Rectal smooth muscle tissue (tissue), 1 donor: ENCODE results near the gene COL25A1.

Experiments
- H3K27ac ChIP-seq: one replicate; pipeline ENCODE4 v1.7.0; 2013; ENCODE audit warnings: low read depth, low read length, inconsistent platforms
- H3K27me3 ChIP-seq: one replicate; pipeline ENCODE4 v1.7.0; 2013; ENCODE audit warnings: low read length; ENCODE audit not compliant: control insufficient read depth, insufficient read depth
- H3K36me3 ChIP-seq: one replicate; pipeline ENCODE4 v1.7.0; 2013; ENCODE audit warnings: low read length; ENCODE audit not compliant: control insufficient read depth, insufficient read depth
- H3K4me1 ChIP-seq: one replicate; pipeline ENCODE4 v1.7.0; 2013; ENCODE audit warnings: low read length; ENCODE audit not compliant: control insufficient read depth, insufficient read depth
- H3K4me3 ChIP-seq: one replicate; pipeline ENCODE4 v1.7.0; 2013; ENCODE audit warnings: low read length
- H3K9ac ChIP-seq: one replicate; pipeline ENCODE4 v1.7.0; 2013; ENCODE audit warnings: low read length

The COL25A1 gene

GRCh38 chr4:108917255-108917654 is 385.2 kb downstream of the COL25A1 start:
- no peaks in the 10 kb centered on the region for H3K4me1 ChIP-seq
- no peak overlapping the region for H3K9ac ChIP-seq
- no peak overlapping the region for H3K27ac ChIP-seq
- no peaks in the 10 kb centered on the region for H3K36me3 ChIP-seq
- H3K4me3 ChIP-seq: no peak overlapping the region
- no peaks in the 10 kb centered on the region for H3K27me3 ChIP-seq

GRCh38 chr4:108916638-108917037 is 385.8 kb downstream of the COL25A1 start:
- no peaks in the 10 kb centered on the region for H3K4me1 ChIP-seq
- H3K4me3 ChIP-seq: no peak overlapping the region
- no peak overlapping the region for H3K9ac ChIP-seq
- no peaks in the 10 kb centered on the region for H3K36me3 ChIP-seq
- no peak overlapping the region for H3K27ac ChIP-seq
- no peaks in the 10 kb centered on the region for H3K27me3 ChIP-seq

DNA sequence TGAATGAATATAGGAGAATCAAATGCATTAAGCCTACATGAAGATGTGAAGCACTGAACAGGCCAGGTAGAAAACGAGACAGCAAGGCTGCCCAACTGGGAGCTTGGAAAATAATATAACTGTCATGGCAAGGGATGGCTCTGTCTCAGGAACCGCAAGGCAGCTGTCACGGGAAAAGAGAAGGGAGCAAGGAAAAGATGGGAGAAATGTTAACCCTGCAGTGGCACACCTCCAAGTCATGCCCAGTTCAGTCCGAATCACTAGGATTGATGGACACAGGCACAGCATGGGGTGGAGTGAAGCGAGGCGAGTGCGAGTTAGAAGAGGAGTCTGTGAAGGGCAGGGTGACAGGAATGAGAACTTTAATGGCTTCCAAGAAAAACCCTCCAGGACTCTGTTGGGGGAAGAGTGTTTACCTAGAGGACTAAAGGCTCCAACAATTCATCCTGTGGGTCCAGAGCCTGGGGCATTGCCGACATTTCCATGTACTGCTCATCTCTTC is 395.5 kb downstream of the COL25A1 start:
- H3K27ac ChIP-seq: no peak overlapping the region
- H3K4me3 ChIP-seq: no peak overlapping the region
- H3K27me3 ChIP-seq: no peaks in the 10 kb centered on the region
- H3K36me3 ChIP-seq: no peaks in the 10 kb centered on the region
- no peaks in the 10 kb centered on the region for H3K4me1 ChIP-seq
- no peak overlapping the region for H3K9ac ChIP-seq

GRCh38 chr4:108906006-108906405 is 396.5 kb downstream of the COL25A1 start:
- Histone ChIP-seq H3K27me3 (no peaks in the 10 kb centered on the region), H3K4me3 (no peak overlapping the region), H3K4me1 (no peaks in the 10 kb centered on the region), H3K27ac (no peak overlapping the region), H3K9ac (no peak overlapping the region), H3K36me3 (no peaks in the 10 kb centered on the region)

- no peaks in the 10 kb centered on the region for H3K36me3 ChIP-seq
- H3K9ac ChIP-seq: no peak overlapping the region
- H3K27ac ChIP-seq: no peak overlapping the region
- no peaks in the 10 kb centered on the region for H3K27me3 ChIP-seq
- no peaks in the 10 kb centered on the region for H3K4me1 ChIP-seq
- no peak overlapping the region for H3K4me3 ChIP-seq
These were observed 398.8 kb downstream of the COL25A1 start for GRCh38 chr4:108903464-108904221.

- no peaks in the 10 kb centered on the region for H3K36me3 ChIP-seq
- no peaks in the 10 kb centered on the region for H3K4me1 ChIP-seq
- no peak overlapping the region for H3K4me3 ChIP-seq
- no peaks in the 10 kb centered on the region for H3K27me3 ChIP-seq
- no peak overlapping the region for H3K27ac ChIP-seq
- H3K9ac ChIP-seq: no peak overlapping the region
These were observed 399.7 kb downstream of the COL25A1 start for GRCh38 chr4:108902769-108903168.

DNA sequence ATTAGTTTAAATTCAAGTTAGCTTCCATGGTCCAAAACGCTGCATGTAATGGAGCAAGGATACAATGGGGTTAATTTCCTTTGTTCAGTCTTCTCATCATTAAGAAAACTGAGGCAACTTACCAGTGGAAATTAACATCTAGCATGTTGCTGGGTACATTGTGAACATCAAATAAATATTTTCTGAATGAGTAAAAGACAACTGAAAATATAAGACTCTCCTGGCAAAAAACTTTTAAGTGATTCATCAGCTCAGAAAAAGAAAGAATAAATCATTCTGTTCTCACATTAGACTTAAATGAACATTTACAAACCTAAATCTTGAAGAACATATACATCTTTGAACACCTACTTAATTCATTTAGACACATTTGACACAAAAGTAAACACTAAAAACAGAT is 401.2 kb downstream of the COL25A1 start:
- H3K36me3 ChIP-seq: no peaks in the 10 kb centered on the region
- H3K27me3 ChIP-seq: no peaks in the 10 kb centered on the region

GRCh38 chr4:108900018-108900580 is 402.4 kb downstream of the COL25A1 start:
- no peaks in the 10 kb centered on the region for H3K36me3 ChIP-seq
- H3K27me3 ChIP-seq: no peaks in the 10 kb centered on the region
- no peak overlapping the region for H3K9ac ChIP-seq
- H3K4me1 ChIP-seq: no peaks in the 10 kb centered on the region
- H3K4me3 ChIP-seq: no peak overlapping the region
- no peak overlapping the region for H3K27ac ChIP-seq

More for the DNA sequence above, 401.2 kb downstream of the COL25A1 start:
- no peak overlapping the region for H3K9ac ChIP-seq
- no peak overlapping the region for H3K4me3 ChIP-seq
- no peak overlapping the region for H3K27ac ChIP-seq
- H3K4me1 ChIP-seq: no peaks in the 10 kb centered on the region

GRCh38 chr4:108893468-108893867 is 409.0 kb downstream of the COL25A1 start:
- H3K9ac ChIP-seq: no peak overlapping the region
- H3K4me1 ChIP-seq: no peaks in the 10 kb centered on the region
- H3K27me3 ChIP-seq: no peaks in the 10 kb centered on the region
- no peak overlapping the region for H3K4me3 ChIP-seq
- no peaks in the 10 kb centered on the region for H3K36me3 ChIP-seq
- no peak overlapping the region for H3K27ac ChIP-seq

- Histone ChIP-seq H3K4me3 (no peak overlapping the region), H3K9ac (no peak overlapping the region), H3K36me3 (no peaks in the 10 kb centered on the region), H3K27me3 (no peaks in the 10 kb centered on the region), H3K27ac (no peak overlapping the region), H3K4me1 (no peaks in the 10 kb centered on the region)
These were observed 410.4 kb downstream of the COL25A1 start for GRCh38 chr4:108891896-108892590.

DNA sequence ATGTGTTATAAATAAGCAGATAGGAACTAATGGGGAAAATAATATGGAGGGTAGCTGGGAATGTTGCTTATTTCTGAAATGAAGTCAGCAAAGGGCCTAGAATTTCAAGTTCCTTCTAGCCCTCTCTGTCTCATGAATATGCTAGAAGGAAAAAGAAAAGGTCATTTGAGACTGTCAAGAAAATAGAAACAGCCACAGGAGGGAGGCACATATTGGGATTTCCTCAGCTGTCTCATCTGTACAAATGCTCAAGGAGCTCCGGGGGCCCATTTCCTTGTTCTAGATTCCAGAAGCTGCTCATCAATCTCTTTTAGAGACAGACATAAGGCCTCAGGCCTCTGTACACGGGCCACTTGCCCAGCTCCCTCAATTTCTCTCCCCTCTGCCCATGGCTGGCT is 412.0 kb downstream of the COL25A1 start:
- H3K9ac ChIP-seq: no peak overlapping the region
- H3K27me3 ChIP-seq: no peaks in the 10 kb centered on the region
- H3K36me3 ChIP-seq: no peaks in the 10 kb centered on the region
- no peaks in the 10 kb centered on the region for H3K4me1 ChIP-seq
- no peak overlapping the region for H3K27ac ChIP-seq
- no peak overlapping the region for H3K4me3 ChIP-seq

DNA sequence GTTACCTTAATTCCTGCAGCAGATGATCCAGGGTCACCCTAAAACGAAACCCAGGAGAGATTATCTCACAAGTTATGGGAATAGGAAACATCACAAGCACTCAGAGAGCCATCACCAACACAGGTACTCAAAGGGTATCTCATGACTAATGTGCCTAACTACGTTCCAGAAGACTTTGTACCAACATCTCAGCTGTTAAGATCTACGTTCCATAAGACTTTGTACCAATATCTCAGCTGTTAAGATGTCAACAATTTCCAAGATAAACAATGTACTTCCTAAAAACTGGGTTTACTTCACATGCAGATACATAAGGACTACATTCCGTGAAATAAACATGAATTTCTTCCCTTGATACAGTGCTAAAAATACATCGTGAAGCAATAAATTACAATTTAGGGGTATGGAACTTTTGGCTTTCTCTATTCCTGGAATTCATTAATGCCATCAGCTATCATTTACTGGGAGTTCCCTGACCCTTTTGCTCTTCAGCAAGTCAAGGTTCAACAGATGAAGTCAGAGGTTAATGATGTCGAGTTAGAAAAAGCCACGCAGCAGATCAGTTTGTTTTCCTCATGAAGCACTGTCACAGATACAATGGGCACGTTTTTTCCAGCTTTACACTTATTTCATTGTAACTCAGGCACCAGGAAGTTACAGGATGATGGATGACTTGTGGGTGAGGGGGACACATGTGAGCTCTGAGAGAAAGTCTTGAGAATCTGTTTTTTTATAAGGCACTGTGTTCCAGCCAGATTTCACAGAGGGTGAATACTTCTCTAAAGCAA is 412.6 kb downstream of the COL25A1 start:
- no peak overlapping the region for H3K9ac ChIP-seq

More for the DNA sequence above, 412.6 kb downstream of the COL25A1 start:
- no peaks in the 10 kb centered on the region for H3K4me1 ChIP-seq
- H3K36me3 ChIP-seq: no peaks in the 10 kb centered on the region
- no peak overlapping the region for H3K27ac ChIP-seq
- H3K27me3 ChIP-seq: no peaks in the 10 kb centered on the region
- H3K4me3 ChIP-seq: no peak overlapping the region
